H1 (cell line): ENCODE results near the gene LIPM. TPM values are rescaled to one million over a fixed set of nuclear protein-coding genes. Genes with fewer than 3 reads are reported as not detected.

Source experiments
- CTCF ChIA-PET: fragments of 300-600 bp; sonication (Branson Sonifier 250); formaldehyde crosslinking; loops from one replicate; lab custom pipeline; 2021; ENCODE audit not compliant: partially characterized antibody; lab: Charles Lee
- POLR2A ChIA-PET: fragments of 300-600 bp; sonication (Branson Sonifier 250); formaldehyde crosslinking; loops from one replicate; lab custom pipeline; 2021; ENCODE audit warnings: inconsistent platforms; ENCODE audit not compliant: partially characterized antibody; lab: Charles Lee
- DNase-seq, 2 experiments: peaks; one replicate each; pipeline versions ENCODE4 v3.0.0 to v3.0.0-alpha.2; 2010 to 2022; ENCODE audit warnings: low spot score in 2 of 2, low read depth in 1 of 2, mixed read lengths in 1 of 2
- FAIRE-seq: peaks from 2 replicates; lab custom pipeline; 2011; peaks lifted over from hg19 to GRCh38; lab: Jason Lieb, UNC
- H2AFZ ChIP-seq: 2 replicates; pipeline ENCODE4 v1.8.1; 2012; ENCODE audit warnings: low read length, inconsistent platforms
- H2AK5ac ChIP-seq: 2 replicates; pipeline ENCODE4 v1.6.1; 2013; ENCODE audit warnings: low read depth, low read length
- H2BK120ac ChIP-seq: replicated peaks from 2 replicates; pipeline ENCODE3; 2013; ENCODE audit warnings: low read depth, low read length, inconsistent platforms
- H2BK12ac ChIP-seq: 2 replicates; pipeline ENCODE4 v1.6.1; 2013; ENCODE audit warnings: low read depth, low read length
- H2BK15ac ChIP-seq: 2 replicates; pipeline ENCODE4 v1.6.1; 2013; ENCODE audit warnings: low read length
- H2BK20ac ChIP-seq: 2 replicates; pipeline ENCODE4 v1.6.1; 2013; ENCODE audit warnings: low read length
- H2BK5ac ChIP-seq: 2 replicates; pipeline ENCODE4 v1.6.1; 2013; ENCODE audit warnings: low read depth, low read length
- H3K14ac ChIP-seq: 2 replicates; pipeline ENCODE4 v1.6.1; 2013; ENCODE audit warnings: inconsistent platforms; ENCODE audit not compliant: insufficient read length
- H3K18ac ChIP-seq: 2 replicates; pipeline ENCODE4 v1.6.1; 2013; ENCODE audit warnings: low read length; ENCODE audit errors: extremely low read depth
- H3K23ac ChIP-seq: 2 replicates; pipeline ENCODE4 v1.6.1; 2013; ENCODE audit warnings: inconsistent platforms; ENCODE audit not compliant: insufficient read length
- H3K23me2 ChIP-seq: 2 replicates; pipeline ENCODE4 v1.6.1; 2013; ENCODE audit warnings: low read depth, low read length
- H3K27ac ChIP-seq: 2 replicates; pipeline ENCODE4 v1.6.1; 2011; ENCODE audit warnings: low read depth, low read length, inconsistent platforms
- H3K27me3 ChIP-seq, 4 experiments: replicated peaks in 1 of 4; 1 replicate in 1 of 4; 2 replicates in 3 of 4; pipeline versions ENCODE4 v1.6.1 to v1.8.1; 2011 to 2013; ENCODE audit warnings: low read length in 3 of 4, mild to moderate bottlenecking in 3 of 4, inconsistent platforms in 2 of 4, mixed read lengths in 2 of 4, moderate library complexity in 1 of 4; ENCODE audit not compliant: control insufficient read depth in 3 of 4, insufficient read depth in 3 of 4; ENCODE audit errors: extremely low read depth in 1 of 4
- H3K36me3 ChIP-seq, 4 experiments: 2 replicates each; pipeline versions ENCODE4 v1.6.1 to v1.8.1; 2011 to 2013; ENCODE audit warnings: mild to moderate bottlenecking in 4 of 4, low read length in 3 of 4, moderate library complexity in 2 of 4, control low read depth in 1 of 4, inconsistent platforms in 1 of 4; ENCODE audit not compliant: insufficient read depth in 4 of 4, control insufficient read depth in 2 of 4
- H3K4ac ChIP-seq: replicated peaks from 2 replicates; pipeline ENCODE3; 2013; ENCODE audit warnings: low read length, low read depth, mixed read lengths, inconsistent platforms; ENCODE audit not compliant: insufficient read length
- H3K4me1 ChIP-seq, 4 experiments: replicated peaks in 1 of 4; 1 replicate in 1 of 4; 2 replicates in 3 of 4; pipeline versions ENCODE4 v1.6.1 to v1.8.1; 2011 to 2013; ENCODE audit warnings: low read length in 3 of 4, inconsistent platforms in 2 of 4, mixed read lengths in 1 of 4; ENCODE audit not compliant: insufficient read depth in 4 of 4, control insufficient read depth in 3 of 4
- H3K4me2 ChIP-seq, 2 experiments: 2 replicates each; pipeline versions ENCODE4 v1.6.1 to v1.8.1; 2011 to 2013; ENCODE audit warnings: low read depth in 2 of 2, low read length in 2 of 2, control low read depth in 1 of 2, inconsistent platforms in 1 of 2, mild to moderate bottlenecking in 1 of 2; ENCODE audit not compliant: insufficient read depth in 1 of 2
- H3K4me3 ChIP-seq, 4 experiments: fragments of 200-600, 300-600 bp in 1 of 4; sonication (generic), shearing (Covaris generic), sonication (Bioruptor Twin) in 1 of 4; 2 replicates each; pipeline versions ENCODE4 v1.5.1 to v1.8.1; 2011 to 2016; ENCODE audit warnings: low read length in 4 of 4, low read depth in 3 of 4, control low read depth in 2 of 4, inconsistent platforms in 2 of 4, mild to moderate bottlenecking in 2 of 4, mixed read lengths in 1 of 4, moderate library complexity in 1 of 4; ENCODE audit not compliant: insufficient read depth in 2 of 4; ENCODE audit errors: extremely low read depth in 1 of 4
- H3K56ac ChIP-seq: replicated peaks from 2 replicates; pipeline ENCODE3; 2013; ENCODE audit warnings: low read depth, mild to moderate bottlenecking, mixed read lengths, low read length, inconsistent platforms; ENCODE audit not compliant: insufficient read length
- H3K79me1 ChIP-seq: 2 replicates; pipeline ENCODE4 v1.6.1; 2013; ENCODE audit warnings: low read depth, low read length, control low read depth
- H3K79me2 ChIP-seq, 2 experiments: 2 replicates each; pipeline versions ENCODE4 v1.6.1 to v1.8.1; 2012 to 2013; ENCODE audit warnings: low read length in 2 of 2, mild to moderate bottlenecking in 2 of 2, inconsistent platforms in 1 of 2; ENCODE audit not compliant: insufficient read depth in 2 of 2, control insufficient read depth in 1 of 2
- H3K9ac ChIP-seq, 4 experiments: replicated peaks in 1 of 4; 1 replicate in 1 of 4; 2 replicates in 3 of 4; pipeline versions ENCODE4 v1.6.1 to v1.8.1; 2011 to 2013; ENCODE audit warnings: low read depth in 3 of 4, low read length in 3 of 4, control low read depth in 2 of 4, mild to moderate bottlenecking in 2 of 4, moderate library complexity in 2 of 4, inconsistent platforms in 1 of 4; ENCODE audit errors: extremely low read depth in 1 of 4
- H3K9me3 ChIP-seq, 2 experiments: 2 replicates each; pipeline versions ENCODE4 v1.6.1 to v1.8.1; 2012 to 2013; ENCODE audit warnings: mild to moderate bottlenecking in 2 of 2, moderate library complexity in 2 of 2, control low read depth in 1 of 2, inconsistent platforms in 1 of 2, low read depth in 1 of 2, low read length in 1 of 2, mixed read lengths in 1 of 2; ENCODE audit not compliant: insufficient read depth in 2 of 2
- H4K20me1 ChIP-seq, 2 experiments: replicated peaks in 1 of 2; 2 replicates each; pipeline versions ENCODE3 to v1.8.1; 2011 to 2013; ENCODE audit warnings: inconsistent platforms in 2 of 2, low read length in 2 of 2, mild to moderate bottlenecking in 1 of 2; ENCODE audit not compliant: insufficient read depth in 2 of 2, control insufficient read depth in 1 of 2
- H4K5ac ChIP-seq: 2 replicates; pipeline ENCODE4 v1.6.1; 2013; ENCODE audit warnings: low read length, low read depth, mixed read lengths, inconsistent platforms; ENCODE audit not compliant: insufficient read length
- H4K8ac ChIP-seq: 2 replicates; pipeline ENCODE4 v1.8.0; 2013; ENCODE audit warnings: mild to moderate bottlenecking, moderate library complexity, low read length, inconsistent platforms; ENCODE audit not compliant: insufficient read depth; ENCODE audit errors: extremely low read depth
- H4K91ac ChIP-seq: replicated peaks from 2 replicates; pipeline ENCODE3; 2013; ENCODE audit warnings: low read length, mixed read lengths, inconsistent platforms; ENCODE audit not compliant: insufficient read length
- ASH2L ChIP-seq: fragments of 200-600, 300-600 bp; sonication (generic); IDR thresholded peaks from one replicate; pipeline ENCODE4 v1.7.1; 2017; ENCODE audit warnings: low read length
- ATF2 ChIP-seq: IDR thresholded peaks from 2 replicates; pipeline ENCODE4 v1.6.1; 2012; ENCODE audit warnings: low read length, inconsistent platforms
- CTBP2 ChIP-seq: IDR thresholded peaks from 2 replicates; pipeline ENCODE4 v1.7.0; 2011; ENCODE audit warnings: borderline replicate concordance, mild to moderate bottlenecking, moderate library complexity, mixed read lengths, low read length; ENCODE audit not compliant: insufficient read depth, insufficient read length
- GTF2F1 ChIP-seq: IDR thresholded peaks from 2 replicates; pipeline ENCODE4 v1.6.1; 2012; ENCODE audit warnings: low read depth, low read length, improper control_type of control experiment, borderline replicate concordance
- NANOG ChIP-seq: IDR thresholded peaks from 2 replicates; pipeline ENCODE4 v1.6.1; 2011; ENCODE audit warnings: low read length, low read depth, mild to moderate bottlenecking, inconsistent platforms; ENCODE audit not compliant: insufficient read depth, poor library complexity, severe bottlenecking
- POU5F1 ChIP-seq: IDR thresholded peaks from 2 replicates; pipeline ENCODE4 v1.6.1; 2011; ENCODE audit warnings: low read depth, mild to moderate bottlenecking, low read length, moderate library complexity
- RAD21 ChIP-seq, 2 experiments: IDR thresholded peaks in 1 of 2; conservative IDR thresholded peaks in 1 of 2; 2 replicates each; pipeline ENCODE4 v1.6.1; 2011; ENCODE audit warnings: low read depth in 2 of 2, low read length in 2 of 2, improper control_type of control experiment in 1 of 2, inconsistent platforms in 1 of 2, mild to moderate bottlenecking in 1 of 2, moderate library complexity in 1 of 2
- RBBP5 ChIP-seq: IDR thresholded peaks from 2 replicates; pipeline ENCODE4 v1.7.1; 2012; ENCODE audit warnings: low read depth, mild to moderate bottlenecking, inconsistent platforms, low read length, moderate library complexity, borderline replicate concordance
- RFX5 ChIP-seq: IDR thresholded peaks from 2 replicates; pipeline ENCODE4 v1.6.1; 2011; ENCODE audit warnings: low read depth, low read length, improper control_type of control experiment, borderline replicate concordance
- SP1 ChIP-seq: IDR thresholded peaks from 2 replicates; pipeline ENCODE4 v1.6.1; 2011; ENCODE audit warnings: low read depth, low read length
- SP2 ChIP-seq: IDR thresholded peaks from 2 replicates; pipeline ENCODE4 v1.6.1; 2012; ENCODE audit warnings: mild to moderate bottlenecking, low read length, inconsistent platforms
- TEAD4 ChIP-seq: IDR thresholded peaks from 2 replicates; pipeline ENCODE4 v1.6.1; 2012; ENCODE audit warnings: low read depth, low read length, inconsistent platforms, mixed read lengths
- WGBS, 2 experiments: shearing (Covaris generic) in 1 of 2; methylation state at CpG; one replicate each; pipeline versions ENCODE4 v1.1.6 to v1.1.7; 2013 to 2015; ENCODE audit warnings: low lambda C conversion rate in 2 of 2, mixed read lengths in 2 of 2, inconsistent platforms in 1 of 2, low coverage in 1 of 2, missing lambda C conversion rate in 1 of 2; ENCODE audit not compliant: insufficient replicate concordance in 2 of 2, insufficient coverage in 1 of 2, insufficient read length in 1 of 2; ENCODE audit errors: extremely low coverage in 1 of 2, missing lambda C conversion rate in 1 of 2; 5-methylcytosine and 5-hydroxymethylcytosine counted together
- polyA plus RNA-seq, 7 experiments: library from polyadenylated mRNA; depleted of rRNA in 3 of 7; stranded (reverse) in 5 of 7; unstranded in 2 of 7; fragments of >200 nt in 5 of 7; fragments of 200-250 nt in 2 of 7; gene quantifications; 1 replicate in 5 of 7; 2 replicates in 1 of 7; 4 replicates in 1 of 7; pipeline versions ENCODE4 v1.2.1 to v1.2.3, GENCODE V29; 2011 to 2013; ENCODE audit warnings: missing spikeins in 2 of 7, mixed read lengths in 2 of 7
- total RNA-seq: library from RNA; stranded (reverse); fragmentation: NEBNext Ultra II Directional; extraction: Animal tissue kit (Norgen Biotek cat#: 25700); gene quantifications from 2 replicates; pipeline ENCODE4 v1.2.1, GENCODE V29; 2021

The LIPM gene
- total and polyA plus RNA-seq, 2 of the 8 experiments (the other 6 are each of a cell fraction or from before 2014, with no cell fraction given) = not detected

DNA sequence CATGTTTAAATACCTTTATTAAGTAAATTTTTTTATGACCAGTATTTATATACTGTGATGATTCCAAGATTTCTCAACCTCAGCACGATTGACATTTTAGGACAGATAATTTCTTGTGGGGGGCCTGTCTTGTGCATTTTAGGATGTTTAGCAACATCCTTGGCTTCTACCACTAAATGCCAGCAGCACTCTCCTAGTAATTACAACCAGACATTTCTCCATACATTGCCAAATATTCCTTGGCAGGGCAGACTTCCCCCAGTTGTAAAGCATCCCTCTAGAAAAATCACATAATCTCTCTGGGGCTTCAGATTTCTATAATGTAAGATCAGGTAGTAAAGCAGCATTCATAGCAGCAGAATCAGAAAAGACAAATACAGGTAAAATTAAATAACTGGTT, 7.8 kb upstream of the LIPM start:
- no peak overlapping the region for H4K8ac ChIP-seq
- H3K56ac ChIP-seq = no peak overlapping the region
- H4K5ac ChIP-seq = no peak overlapping the region
- H2AK5ac ChIP-seq = no peak overlapping the region
- H3K14ac ChIP-seq = no peak overlapping the region
- ChIA-PET POLR2A (no interaction called here), CTCF (interaction anchor here (1.0 to 1.4 kb wide), 3 partner anchors 15 to 138 kb away, joined by 3 to 5 read pairs (median 3); no protein-coding TSS in a partner anchor)
- no peak overlapping the region for H3K4me3 ChIP-seq
- no peak overlapping the region for H3K23ac ChIP-seq
- H3K36me3 ChIP-seq = no peaks in the 10 kb centered on the region
- H3K4me2 ChIP-seq = no peak overlapping the region
- no peak for FAIRE-seq
- no peak for DNase-seq
- H2AFZ ChIP-seq = no peak overlapping the region
- no peaks in the 10 kb centered on the region for H3K4me1 ChIP-seq
- no peak overlapping the region for H2BK20ac ChIP-seq
- H3K23me2 ChIP-seq = no peaks in the 10 kb centered on the region
- H3K9ac ChIP-seq = no peak overlapping the region
- H2BK15ac ChIP-seq = no peak overlapping the region
- no peak overlapping the region for H3K27ac ChIP-seq
- H3K79me2 ChIP-seq = no peaks in the 10 kb centered on the region
- H3K27me3 ChIP-seq = no peaks in the 10 kb centered on the region
- H4K91ac ChIP-seq = no peak overlapping the region
- H3K4ac ChIP-seq = no peak overlapping the region
- no peaks in the 10 kb centered on the region for H3K79me1 ChIP-seq
- no peaks in the 10 kb centered on the region for H3K9me3 ChIP-seq
- WGBS, 2 experiments = 95% methylated on average over 1 of the region's 1 CpG; no CpG with 5 or more reads in 1 of the 2 experiments
- no peak overlapping the region for H3K18ac ChIP-seq
- no peaks in the 10 kb centered on the region for H4K20me1 ChIP-seq
- no peak overlapping the region for H2BK5ac ChIP-seq
- no peak overlapping the region for H2BK120ac ChIP-seq
- H2BK12ac ChIP-seq = no peak overlapping the region
- TF ChIP-seq NANOG (no peak), ATF2 (no peak), GTF2F1 (no peak), SP2 (no peak), RFX5 (no peak), RBBP5 (no peak), CTBP2 (no peak), ASH2L (no peak), RAD21 (IDR thresholded peaks at IDR 0.05 in 1 of 2, conservative IDR thresholded peaks at IDR 0.05 in 1 of 2; ENCODE audit: low read depth in 2 of 2, low read length in 2 of 2) (no peak), SP1 (no peak), TEAD4 (no peak), POU5F1 (no peak)
